NCI-H2171 (cell line): ENCODE data around the gene CCBE1.
A peak's percentile ranks its signal among the peaks of the same experiment; 100 is the strongest.
"Not testable (repeated sequence)": the region's sequence is repeated elsewhere in the genome, so short reads cannot be mapped to it uniquely, and the experiment has no call there.

Source experiments
- DNase-seq: peaks from one replicate; lab custom pipeline; 2025; lab: John Stamatoyannopoulos, UW

CCBE1 gene

GRCh38 chr18:59539108-59539507, 158.1 kb downstream of the CCBE1 start:
- no peak for DNase-seq

- no peak for DNase-seq
Measured at GRCh38 chr18:59537579-59537978, 159.6 kb downstream of the CCBE1 start.

- DNase-seq: no peak
Measured at GRCh38 chr18:59536166-59536565, 161.1 kb downstream of the CCBE1 start.

GRCh38 chr18:59535055-59535454, 162.2 kb downstream of the CCBE1 start:
- no peak for DNase-seq

- DNase-seq: no peak
Measured at GRCh38 chr18:59528866-59529265, 168.4 kb downstream of the CCBE1 start.

- peak; percentile 82 for DNase-seq
Measured at GRCh38 chr18:59520562-59521355, 176.5 kb downstream of the CCBE1 start.

- DNase-seq: no peak
Measured at GRCh38 chr18:59518705-59519104, 178.5 kb downstream of the CCBE1 start.

GRCh38 chr18:59517446-59518165, 179.6 kb downstream of the CCBE1 start:
- no peak for DNase-seq

GRCh38 chr18:59516356-59517155, 180.7 kb downstream of the CCBE1 start:
- no peak for DNase-seq

GRCh38 chr18:59515956-59516355, 181.3 kb downstream of the CCBE1 start:
- not testable (repeated sequence) for DNase-seq

GRCh38 chr18:59515147-59515546, 182.1 kb downstream of the CCBE1 start:
- DNase-seq: no peak

- peak; percentile 60 for DNase-seq
Measured at GRCh38 chr18:59514203-59514602, 183.0 kb downstream of the CCBE1 start.

- no peak for DNase-seq
Measured at GRCh38 chr18:59512025-59512755, 185.0 kb downstream of the CCBE1 start.

- no peak for DNase-seq
Measured at GRCh38 chr18:59509481-59510442, 187.5 kb downstream of the CCBE1 start.

- DNase-seq: no peak
Measured at GRCh38 chr18:59505356-59505755, 191.9 kb downstream of the CCBE1 start.

GRCh38 chr18:59502274-59503175, 194.7 kb downstream of the CCBE1 start:
- DNase-seq: peak; percentile 49

- DNase-seq: peak; percentile 63
Measured at GRCh38 chr18:59501920-59502273, 195.3 kb downstream of the CCBE1 start.

GRCh38 chr18:59500765-59501164, 196.5 kb downstream of the CCBE1 start:
- DNase-seq: no peak

GRCh38 chr18:59498506-59499086, 198.6 kb downstream of the CCBE1 start:
- no peak for DNase-seq
